ENCODE measurements around the gene ATP5IF1. TPM values are rescaled to one million over a fixed set of nuclear protein-coding genes. Genes with fewer than 3 reads are reported as not detected.

The ATP5IF1 gene
- polyA plus RNA-seq, 1 of the 3 experiments (the other 2 are of a cell fraction) = 594 TPM

- H3K9me2 ChIP-seq = no peaks in the 10 kb centered on the region
- peak; percentile 51; the same call in 1 of the 2 replicates for TF ChIP-seq GATA2 (CRISPR knock-in tag; IDR thresholded peaks at IDR 0.05)
- TF ChIP-seq USF1 (IDR thresholded peaks at IDR 0.05; ENCODE audit: borderline replicate concordance, low read depth) = no peak
- no peak for TF ChIP-seq USF2 (IDR thresholded peaks at IDR 0.05; ENCODE audit: borderline replicate concordance, low read depth, low read length)
- TF ChIP-seq, protein P1, sequence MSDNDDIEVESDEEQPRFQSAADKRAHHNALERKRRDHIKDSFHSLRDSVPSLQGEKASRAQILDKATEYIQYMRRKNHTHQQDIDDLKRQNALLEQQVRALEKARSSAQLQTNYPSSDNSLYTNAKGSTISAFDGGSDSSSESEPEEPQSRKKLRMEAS (IDR thresholded peaks at IDR 0.05; ENCODE audit: low read depth) = no peak
- no peaks in the 10 kb centered on the region for H3K27me3 ChIP-seq (ENCODE audit: insufficient read depth)
- peaks cover 19% of the 10 kb centered on the region for H3F3A ChIP-seq (replicated peaks; ENCODE audit: insufficient read depth)
- 23% methylated on average over 20 of the region's 20 CpGs for WGBS (ENCODE audit: low lambda C conversion rate)
- no peaks in the 10 kb centered on the region for H4K20me1 ChIP-seq (ENCODE audit: insufficient read depth)
- H3K4me3 ChIP-seq (ENCODE audit: low read depth in 2 of 2, low read length in 1 of 2) = peak overlapping the region; percentile 87 to 90
- ChIA-PET CTCF (interaction anchor here (1.0 to 4.7 kb wide), 3 partner anchors 10 to 91 kb away, joined by 4 to 25 read pairs (median 6); no protein-coding TSS in a partner anchor), POLR2A (interaction anchor here (1.0 to 2.8 kb wide), 4 partner anchors 8 to 13 kb away, joined by 4 to 8 read pairs (median 5); no protein-coding TSS in a partner anchor)
- peak; percentile 20 for DNase-seq
- H3K79me2 ChIP-seq (ENCODE audit: insufficient read depth) = peaks cover 41% of the 10 kb centered on the region
- peak overlapping the region; percentile 83 for H3K9ac ChIP-seq
- H2AFZ ChIP-seq (ENCODE audit: low read depth) = peak overlapping the region; percentile 90; the same call in 1 of the 2 replicates
- H3K9me3 ChIP-seq = no peaks in the 10 kb centered on the region
- H3K4me1 ChIP-seq (ENCODE audit: control insufficient read depth in 1 of 2, insufficient read depth in 2 of 2, low read depth in 1 of 2, low read length in 1 of 2) = peaks cover 10 to 13% of the 10 kb centered on the region in 2 experiments
- H3K36me3 ChIP-seq (replicated peaks in 1 of 2; ENCODE audit: control insufficient read depth in 1 of 2, insufficient read depth in 2 of 2, low read length in 1 of 2) = peaks cover 4 to 9% of the 10 kb centered on the region in 2 experiments
- H3K27ac ChIP-seq (ENCODE audit: low read depth in 2 of 2, low read length in 1 of 2) = peak overlapping the region in 1 of 2 experiments; percentile 80; a peak in 2 of 4 replicates
- H3K4me2 ChIP-seq = peak overlapping the region; percentile 96
Measured at GRCh38 chr1:28236656-28237322, 865 bp downstream of the ATP5IF1 start.

- Histone ChIP-seq H3K4me2 (no peak overlapping the region), H3K79me2 (ENCODE audit: insufficient read depth) (peaks cover 25% of the 10 kb centered on the region), H2AFZ (ENCODE audit: low read depth) (no peak overlapping the region), H3K9ac (no peak overlapping the region), H4K20me1 (ENCODE audit: insufficient read depth) (no peaks in the 10 kb centered on the region), H3K9me2 (no peaks in the 10 kb centered on the region), H3F3A (replicated peaks; ENCODE audit: insufficient read depth) (peaks cover 22% of the 10 kb centered on the region), H3K36me3 (replicated peaks in 1 of 2; ENCODE audit: control insufficient read depth in 1 of 2, insufficient read depth in 2 of 2, low read length in 1 of 2) (peaks cover 4 to 9% of the 10 kb centered on the region in 2 experiments), H3K27ac (ENCODE audit: low read depth in 2 of 2, low read length in 1 of 2) (peak overlapping the region in 1 of 2 experiments; percentile 61; a peak in 2 of 4 replicates), H3K4me1 (ENCODE audit: control insufficient read depth in 1 of 2, insufficient read depth in 2 of 2, low read depth in 1 of 2, low read length in 1 of 2) (peaks cover 6 to 9% of the 10 kb centered on the region in 2 experiments; a peak in 3 of 4 replicates), H3K9me3 (no peaks in the 10 kb centered on the region), H3K4me3 (ENCODE audit: low read depth in 2 of 2, low read length in 1 of 2) (no peak overlapping the region), H3K27me3 (ENCODE audit: insufficient read depth) (no peaks in the 10 kb centered on the region)
- ChIA-PET POLR2A (interaction anchor here (0.7 kb wide), 1 partner anchor 143 kb away, joined by 3 read pairs; no protein-coding TSS in a partner anchor), CTCF (no interaction called here)
- DNase-seq = no peak
- TF ChIP-seq YY1 (IDR thresholded peaks at IDR 0.05; ENCODE audit: low read depth) = no peak
- no peak for TF ChIP-seq USF1 (IDR thresholded peaks at IDR 0.05; ENCODE audit: borderline replicate concordance, low read depth)
- TF ChIP-seq NRF1 (IDR thresholded peaks at IDR 0.05; ENCODE audit: low read depth, low read length) = no peak
- no peak for TF ChIP-seq MXI1 (IDR thresholded peaks at IDR 0.05; ENCODE audit: low read depth, low read length)
- TF ChIP-seq GATA2 (CRISPR knock-in tag; IDR thresholded peaks at IDR 0.05) = no peak
- no peak for TF ChIP-seq TEAD4 (IDR thresholded peaks at IDR 0.05; ENCODE audit: borderline replicate concordance, insufficient read depth)
- TF ChIP-seq POLR2AphosphoS5 (IDR thresholded peaks at IDR 0.05; ENCODE audit: low read depth, low read length) = no peak
- TF ChIP-seq FOXM1 (IDR thresholded peaks at IDR 0.05; ENCODE audit: low read depth) = no peak
- TF ChIP-seq TCF12 (IDR thresholded peaks at IDR 0.05) = no peak
- no peak for TF ChIP-seq FOXJ3 (CRISPR knock-in tag; IDR thresholded peaks at IDR 0.05)
- TF ChIP-seq EP300 (IDR thresholded peaks at IDR 0.05; ENCODE audit: borderline replicate concordance in 1 of 2, low read depth in 1 of 2, low read length in 1 of 2) = no peak
- TF ChIP-seq, protein P2, sequence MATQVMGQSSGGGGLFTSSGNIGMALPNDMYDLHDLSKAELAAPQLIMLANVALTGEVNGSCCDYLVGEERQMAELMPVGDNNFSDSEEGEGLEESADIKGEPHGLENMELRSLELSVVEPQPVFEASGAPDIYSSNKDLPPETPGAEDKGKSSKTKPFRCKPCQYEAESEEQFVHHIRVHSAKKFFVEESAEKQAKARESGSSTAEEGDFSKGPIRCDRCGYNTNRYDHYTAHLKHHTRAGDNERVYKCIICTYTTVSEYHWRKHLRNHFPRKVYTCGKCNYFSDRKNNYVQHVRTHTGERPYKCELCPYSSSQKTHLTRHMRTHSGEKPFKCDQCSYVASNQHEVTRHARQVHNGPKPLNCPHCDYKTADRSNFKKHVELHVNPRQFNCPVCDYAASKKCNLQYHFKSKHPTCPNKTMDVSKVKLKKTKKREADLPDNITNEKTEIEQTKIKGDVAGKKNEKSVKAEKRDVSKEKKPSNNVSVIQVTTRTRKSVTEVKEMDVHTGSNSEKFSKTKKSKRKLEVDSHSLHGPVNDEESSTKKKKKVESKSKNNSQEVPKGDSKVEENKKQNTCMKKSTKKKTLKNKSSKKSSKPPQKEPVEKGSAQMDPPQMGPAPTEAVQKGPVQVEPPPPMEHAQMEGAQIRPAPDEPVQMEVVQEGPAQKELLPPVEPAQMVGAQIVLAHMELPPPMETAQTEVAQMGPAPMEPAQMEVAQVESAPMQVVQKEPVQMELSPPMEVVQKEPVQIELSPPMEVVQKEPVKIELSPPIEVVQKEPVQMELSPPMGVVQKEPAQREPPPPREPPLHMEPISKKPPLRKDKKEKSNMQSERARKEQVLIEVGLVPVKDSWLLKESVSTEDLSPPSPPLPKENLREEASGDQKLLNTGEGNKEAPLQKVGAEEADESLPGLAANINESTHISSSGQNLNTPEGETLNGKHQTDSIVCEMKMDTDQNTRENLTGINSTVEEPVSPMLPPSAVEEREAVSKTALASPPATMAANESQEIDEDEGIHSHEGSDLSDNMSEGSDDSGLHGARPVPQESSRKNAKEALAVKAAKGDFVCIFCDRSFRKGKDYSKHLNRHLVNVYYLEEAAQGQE (IDR thresholded peaks at IDR 0.05; ENCODE audit: low read depth, low read length) = no peak
- TF ChIP-seq SIN3A (IDR thresholded peaks at IDR 0.05; ENCODE audit: borderline replicate concordance, low read depth, low read length) = no peak
- WGBS (ENCODE audit: low lambda C conversion rate) = 89% methylated on average over 2 of the region's 2 CpGs
Measured at GRCh38 chr1:28239004-28239403, 3.1 kb downstream of the ATP5IF1 start.

All from SK-N-SH (cell line).